GM18873 (cell line): Measurements from ENCODE around the gene KCNQ5.

Experiments used
- ATAC-seq: cut with Tn5 transposase; IDR thresholded peaks from one replicate; pipeline ENCODE4 v1.9.1; 2021; ENCODE audit warnings: mild to moderate bottlenecking, moderate library complexity, moderate number of reproducible peaks; ENCODE audit not compliant: unreplicated experiment, low FRiP score

KCNQ5 gene

DNA sequence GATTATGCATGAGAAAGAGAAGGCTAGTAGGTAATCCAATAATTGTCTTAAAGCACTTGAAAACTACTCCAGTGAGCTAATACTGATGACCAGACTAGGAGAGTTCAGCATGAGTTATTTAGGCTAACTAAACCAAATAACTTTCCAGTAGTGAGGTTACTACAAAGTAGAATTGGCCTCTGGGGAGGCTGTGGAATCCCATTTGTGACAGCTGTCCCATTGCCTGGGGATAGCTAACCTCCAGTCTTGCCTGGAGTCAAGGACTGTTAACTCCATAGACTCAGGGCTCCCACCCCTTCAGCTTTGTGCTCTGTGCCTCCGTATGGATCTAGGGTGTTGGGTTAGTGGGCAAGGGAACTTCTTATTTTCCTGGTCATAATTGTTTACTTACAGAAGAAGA, 51.0 kb downstream of the KCNQ5 start:
- ATAC-seq: no peak

GRCh38 chr6:72674842-72675241, 53.0 kb downstream of the KCNQ5 start:
- no peak for ATAC-seq

DNA sequence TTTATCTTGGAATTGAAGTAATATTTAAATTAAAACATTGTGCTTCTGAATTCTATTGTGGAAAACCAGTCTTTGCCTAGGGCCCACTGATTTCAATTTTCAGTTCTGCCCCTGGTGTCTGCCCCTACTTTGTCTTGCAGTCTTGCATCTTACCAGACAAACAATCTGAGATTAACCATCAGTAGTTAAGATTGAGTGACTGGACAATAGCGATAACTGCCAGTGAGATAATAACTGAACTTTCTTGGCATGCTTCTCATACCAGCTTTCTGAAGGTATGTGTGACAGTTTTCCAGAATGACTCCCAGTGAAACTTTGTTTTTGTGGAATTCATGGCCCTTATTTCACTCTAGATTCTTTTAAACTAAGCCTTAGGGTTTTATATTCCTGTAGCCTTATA, 53.5 kb downstream of the KCNQ5 start:
- no peak for ATAC-seq

DNA sequence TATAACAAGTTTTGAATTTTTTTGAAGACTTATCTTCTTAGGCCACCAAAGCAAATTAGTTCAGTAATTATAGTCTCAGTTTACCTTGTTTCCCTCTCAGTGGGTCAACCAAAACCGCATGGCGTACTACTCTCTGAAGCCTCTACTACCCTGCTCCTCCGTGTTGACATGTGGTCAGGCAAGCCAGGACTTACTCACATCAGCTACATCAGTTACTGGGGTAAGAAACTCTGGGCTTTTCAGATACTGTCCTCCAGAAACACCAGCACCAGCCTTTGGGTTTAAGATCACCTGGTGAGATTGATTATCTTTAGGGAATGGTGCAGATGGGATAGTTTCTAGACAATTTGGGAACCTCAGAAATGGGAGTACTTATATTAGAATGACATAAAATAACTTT, 55.1 kb downstream of the KCNQ5 start:
- ATAC-seq: no peak

GRCh38 chr6:72677740-72678139, 55.9 kb downstream of the KCNQ5 start:
- ATAC-seq: no peak

- peak; percentile 95 for ATAC-seq
These were observed 61.9 kb downstream of the KCNQ5 start for GRCh38 chr6:72683797-72684196.

- peak; percentile 82 for ATAC-seq
These were observed 67.5 kb downstream of the KCNQ5 start for GRCh38 chr6:72689107-72689954.

- ATAC-seq: no peak
These were observed 69.4 kb downstream of the KCNQ5 start for GRCh38 chr6:72691249-72691648.

GRCh38 chr6:72696055-72696454, 74.2 kb downstream of the KCNQ5 start:
- no peak for ATAC-seq

GRCh38 chr6:72699159-72699558, 77.3 kb downstream of the KCNQ5 start:
- ATAC-seq: no peak

GRCh38 chr6:72702421-72702820, 80.6 kb downstream of the KCNQ5 start:
- ATAC-seq: no peak

GRCh38 chr6:72703093-72703492, 81.2 kb downstream of the KCNQ5 start:
- no peak for ATAC-seq

GRCh38 chr6:72704979-72705378, 83.1 kb downstream of the KCNQ5 start:
- ATAC-seq: no peak

DNA sequence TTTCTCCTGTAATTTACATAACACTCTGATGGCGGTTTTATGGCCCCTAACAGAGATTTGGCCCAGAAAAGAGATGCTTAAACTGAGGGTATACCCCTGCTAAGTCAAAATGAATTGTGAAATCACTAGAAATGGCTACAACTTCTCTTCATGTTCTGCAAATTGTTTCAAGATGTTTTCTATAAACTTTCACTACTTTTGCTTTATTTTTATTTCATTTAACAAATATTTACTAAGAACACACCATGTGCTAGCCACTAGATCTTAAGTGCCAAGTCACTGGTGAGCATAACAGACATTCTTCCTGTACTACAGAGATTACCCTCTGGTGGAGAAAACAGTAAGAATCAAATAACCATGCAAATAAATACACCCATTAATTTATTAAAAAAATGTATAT, 87.6 kb downstream of the KCNQ5 start:
- no peak for ATAC-seq

DNA sequence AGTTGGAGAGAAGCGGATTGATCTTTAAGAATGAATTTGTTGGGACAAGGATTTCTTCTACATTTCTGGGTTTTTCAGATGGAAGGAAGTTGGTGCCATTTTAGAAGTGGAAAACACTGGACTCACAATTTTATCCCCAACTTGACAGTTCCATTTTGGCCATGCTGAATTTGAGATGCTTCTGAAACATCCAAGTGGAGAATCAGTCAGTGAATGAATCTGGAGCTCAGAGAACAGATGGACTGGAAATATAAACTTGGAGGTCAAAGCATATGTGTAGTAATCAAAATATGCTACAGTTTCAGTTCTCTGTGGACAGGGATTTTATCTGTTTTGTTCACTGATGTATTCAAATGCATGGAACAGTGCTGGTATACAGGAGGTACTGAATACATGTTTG, 89.9 kb downstream of the KCNQ5 start:
- ATAC-seq: no peak

- ATAC-seq: no peak
These were observed 91.0 kb downstream of the KCNQ5 start for GRCh38 chr6:72712910-72713309.

DNA sequence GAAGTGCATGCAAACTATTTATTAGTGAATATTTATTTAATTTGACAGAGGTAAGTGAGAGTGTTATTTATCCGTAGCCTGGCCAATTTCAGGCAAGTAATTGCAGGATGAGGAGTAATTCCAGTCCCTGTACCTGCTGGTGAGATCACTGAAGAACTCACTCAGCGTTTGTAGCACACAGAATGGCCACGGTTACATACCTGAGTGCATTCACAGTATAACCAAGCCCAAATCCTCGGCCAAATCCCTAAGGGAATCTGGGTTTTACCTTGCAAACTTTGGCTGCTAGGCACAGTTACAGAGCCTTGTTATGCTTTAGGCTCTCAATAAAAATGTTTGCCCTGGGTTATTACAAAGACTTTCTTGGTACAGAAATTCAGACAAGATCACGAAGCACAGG, 93.3 kb downstream of the KCNQ5 start:
- no peak for ATAC-seq

GRCh38 chr6:72716916-72717315, 95.1 kb downstream of the KCNQ5 start:
- no peak for ATAC-seq

GRCh38 chr6:72720464-72720863, 98.6 kb downstream of the KCNQ5 start:
- ATAC-seq: no peak

DNA sequence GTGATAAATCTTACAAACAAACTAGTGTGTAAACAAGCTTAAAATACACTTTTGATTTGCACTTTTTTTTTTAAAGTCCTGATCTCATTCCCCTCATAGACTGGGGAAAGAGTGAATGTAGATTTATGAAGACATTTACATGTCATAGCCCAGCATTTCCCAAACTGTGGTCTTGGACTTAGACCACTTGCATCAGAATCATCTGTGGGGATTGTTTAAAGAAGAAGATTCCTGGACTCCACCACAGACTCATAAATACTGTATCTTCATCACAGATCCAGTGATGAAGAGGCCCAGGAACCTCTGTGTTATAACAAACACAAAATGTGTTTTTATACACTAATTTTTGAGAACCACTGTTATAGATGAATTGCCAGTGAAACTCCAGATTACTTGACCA, 99.5 kb downstream of the KCNQ5 start:
- no peak for ATAC-seq

- peak; percentile 73 for ATAC-seq
These were observed 102.7 kb downstream of the KCNQ5 start for GRCh38 chr6:72724545-72724944.

GRCh38 chr6:72728706-72729343, 107.0 kb downstream of the KCNQ5 start:
- ATAC-seq: no peak
